GM23248 (cell line): Measurements from ENCODE around the gene DLG1.

Experiments used
- EZH2 ChIP-seq: fragments of 200-600 bp; sonication (generic); IDR thresholded peaks from 2 replicates; pipeline ENCODE4 v1.6.1; 2018; ENCODE audit warnings: antibody characterized with exemption, mild to moderate bottlenecking; ENCODE audit not compliant: insufficient read depth, poor library complexity, severe bottlenecking
- EZH2phosphoT487 ChIP-seq: fragments of 200-600 bp; sonication (generic); IDR thresholded peaks from 2 replicates; pipeline ENCODE4 v1.6.1; 2018; ENCODE audit warnings: antibody characterized with exemption, moderate library complexity, mild to moderate bottlenecking, low read depth; ENCODE audit not compliant: insufficient read depth

DNA sequence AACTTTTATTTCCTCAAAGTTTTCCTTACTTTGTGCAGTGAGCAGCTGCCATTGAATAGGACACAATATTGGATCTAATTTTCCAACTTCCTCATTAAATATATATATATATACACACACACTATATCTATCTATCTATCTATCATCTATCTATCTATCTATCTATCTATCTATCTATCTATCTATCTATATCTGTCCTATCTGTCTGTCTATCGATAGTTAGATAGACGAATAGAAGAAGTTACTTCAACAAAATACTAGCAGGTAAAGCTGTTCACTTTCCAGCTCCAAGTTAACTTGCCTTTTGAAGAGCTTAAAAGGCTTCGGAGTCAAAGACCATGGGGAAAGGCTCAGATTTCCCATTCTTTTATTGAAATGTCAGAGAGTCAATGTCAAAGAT is 3.6 kb upstream of the DLG1 start:
- TF ChIP-seq EZH2 (no peak), EZH2phosphoT487 (no peak)
